Activated naive CD4-positive, alpha-beta T cell treated with Interleukin-2 at 50 U/mL for 16 hours (primary cell): ENCODE results near the gene ZSWIM3.
"Not testable (repeated sequence)": the region's sequence is repeated elsewhere in the genome, so short reads cannot be mapped to it uniquely, and the experiment has no call there.

Experiments
- DNase-seq: peaks from one replicate; pipeline ENCODE4 v3.0.0-alpha.2; 2020

The ZSWIM3 gene

DNA sequence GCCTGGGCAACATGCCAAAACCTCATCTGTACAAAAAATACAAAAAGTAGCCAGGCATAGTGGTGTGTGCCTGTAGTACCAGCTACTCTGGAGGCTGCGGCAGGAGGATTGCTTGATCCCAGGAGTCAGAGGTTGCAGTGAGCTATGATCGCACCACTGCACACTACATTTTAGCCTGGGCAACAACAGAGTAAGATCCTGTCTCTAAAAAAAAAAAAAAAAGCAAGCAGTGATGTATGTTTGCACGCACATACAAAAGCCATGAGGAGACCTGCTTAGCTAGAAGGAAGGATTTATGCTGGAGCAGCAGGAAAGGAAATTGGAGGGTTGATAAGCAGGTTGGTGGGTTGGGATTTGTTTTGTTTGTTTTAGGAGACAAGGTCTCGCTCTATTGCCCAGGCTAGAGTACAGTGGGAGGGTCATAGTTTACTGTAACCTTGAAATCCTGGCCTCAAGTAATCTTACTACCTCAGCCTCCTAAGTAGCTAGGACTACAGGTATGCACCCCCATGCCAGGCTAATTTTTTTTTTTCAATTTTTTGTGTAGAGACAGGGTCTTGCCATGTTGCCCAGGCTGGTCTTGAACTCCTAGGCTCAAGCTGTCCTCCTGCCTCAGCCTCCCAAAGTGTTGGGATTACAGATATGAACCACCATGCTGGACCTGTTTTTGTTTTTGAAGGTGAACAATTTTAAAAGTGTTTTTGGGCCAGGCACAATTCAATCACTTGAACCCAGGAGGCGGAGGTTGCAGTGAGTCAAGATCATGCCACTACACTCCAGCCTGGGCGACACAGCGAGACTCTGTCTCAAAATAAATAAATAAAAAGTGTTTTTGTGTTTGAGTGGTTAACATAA is 4.0 kb downstream of the ZSWIM3 start:
- no peak for DNase-seq

DNA sequence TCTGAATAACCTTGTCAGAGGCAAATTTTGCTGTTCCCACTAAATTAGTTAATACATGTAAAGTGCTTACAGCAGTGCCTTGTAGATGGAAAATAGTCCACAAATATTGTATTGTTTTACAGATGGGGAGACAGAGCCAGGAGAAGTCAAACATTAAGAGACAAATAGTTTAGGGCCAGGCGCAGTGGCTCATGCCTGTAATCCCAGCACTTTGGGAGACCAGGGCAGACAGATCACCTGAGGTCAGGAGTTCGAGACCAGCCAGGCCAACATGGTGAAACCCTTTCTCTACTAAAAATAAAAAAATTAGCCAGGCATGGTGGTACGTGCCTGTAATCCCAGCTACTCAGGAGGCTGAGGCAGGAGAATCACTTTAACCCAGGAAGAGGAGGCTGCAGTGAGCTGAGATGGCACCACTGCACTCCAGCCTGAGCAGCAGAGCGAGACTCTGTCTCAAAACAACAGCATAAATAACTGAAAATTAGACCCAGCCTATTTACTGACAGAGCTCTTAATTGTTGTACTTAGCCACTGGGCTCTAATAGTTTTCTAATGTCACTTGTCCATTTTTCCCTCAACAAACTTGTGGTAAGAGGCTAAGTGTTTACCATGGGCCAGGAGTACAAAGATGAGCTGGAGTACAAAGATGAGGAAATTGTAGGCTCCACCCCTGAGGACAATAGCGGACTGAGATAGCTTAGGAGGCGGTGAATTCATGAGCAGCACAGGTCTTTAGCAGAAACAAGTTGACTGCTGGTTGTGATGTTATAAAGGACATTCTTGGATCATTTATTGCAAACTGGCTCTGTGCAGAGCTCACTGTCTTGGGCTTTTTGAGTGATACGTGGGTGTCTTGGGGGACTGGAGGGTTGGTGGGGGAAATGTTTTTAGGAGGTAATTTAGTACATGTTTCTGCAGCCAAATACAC is 6.4 kb downstream of the ZSWIM3 start:
- DNase-seq, result no peak

DNA sequence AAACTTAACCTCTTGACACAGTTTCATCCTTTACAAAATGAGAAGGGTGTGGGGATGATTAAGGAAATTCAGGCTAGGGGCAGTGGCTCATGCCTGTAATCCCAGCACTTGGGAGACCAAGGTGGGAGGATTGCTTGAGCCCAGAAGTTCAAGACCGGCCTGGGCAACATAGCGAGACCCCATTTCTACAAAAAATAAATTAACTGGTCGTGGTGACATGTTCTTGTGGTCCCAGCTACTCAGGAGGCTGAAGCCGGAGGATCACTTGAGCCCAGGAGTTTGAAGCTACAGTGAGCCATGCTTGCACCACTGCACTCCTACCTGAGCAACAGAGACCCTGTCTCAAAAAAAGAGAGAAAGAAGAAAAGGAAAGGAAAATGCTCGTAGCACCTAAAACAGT is 9.0 kb downstream of the ZSWIM3 start:
- DNase-seq, result no peak

DNA sequence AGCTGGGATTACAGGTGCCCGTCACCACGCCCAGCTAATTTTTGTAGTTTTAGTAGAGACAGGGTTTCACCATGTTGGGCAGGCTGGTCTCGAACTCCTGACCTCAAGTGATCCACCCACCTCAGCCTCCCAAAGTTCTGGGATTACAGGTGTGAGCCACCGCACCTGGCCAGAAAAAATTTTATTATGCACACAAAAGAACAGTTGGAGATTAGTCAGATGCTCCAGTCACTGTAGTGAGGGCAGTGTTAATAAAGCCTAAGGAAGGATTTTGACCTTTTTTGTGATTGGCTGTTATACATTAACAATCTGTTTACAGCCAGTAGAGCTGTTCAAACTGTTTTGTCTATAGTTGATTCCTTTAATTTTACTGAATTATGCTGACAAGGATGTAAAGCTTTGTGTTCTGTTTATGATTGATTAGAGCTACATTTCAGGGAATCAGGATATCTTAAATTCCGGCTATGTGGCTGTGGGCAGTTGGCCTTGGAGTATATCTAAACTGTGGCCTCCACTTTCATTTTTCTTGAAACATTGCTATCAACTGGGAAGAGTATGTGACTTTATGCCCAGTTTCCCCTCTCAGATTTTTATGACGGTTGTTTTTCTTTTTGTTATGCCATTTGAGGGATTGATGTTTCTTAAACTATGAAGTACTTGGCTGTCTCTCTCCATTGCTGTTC is 9.9 kb downstream of the ZSWIM3 start:
- DNase-seq, result no peak

DNA sequence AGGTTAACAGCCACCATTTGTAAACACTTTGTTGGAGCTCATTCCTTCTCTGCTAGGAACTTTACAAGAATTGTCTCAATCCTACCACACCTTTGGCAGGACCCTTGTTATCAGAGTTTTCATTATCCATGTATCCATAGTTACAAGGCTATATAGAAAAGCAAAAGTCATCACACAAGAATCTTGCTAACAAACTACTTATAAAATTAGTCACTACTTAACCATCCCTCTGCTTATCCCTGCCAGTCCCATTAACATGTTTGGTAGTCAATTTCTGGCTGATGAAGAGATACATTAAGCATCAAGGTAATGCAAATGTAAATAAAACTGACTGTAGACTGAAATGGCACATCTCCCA is 10.4 kb downstream of the ZSWIM3 start:
- DNase-seq, result no peak

DNA sequence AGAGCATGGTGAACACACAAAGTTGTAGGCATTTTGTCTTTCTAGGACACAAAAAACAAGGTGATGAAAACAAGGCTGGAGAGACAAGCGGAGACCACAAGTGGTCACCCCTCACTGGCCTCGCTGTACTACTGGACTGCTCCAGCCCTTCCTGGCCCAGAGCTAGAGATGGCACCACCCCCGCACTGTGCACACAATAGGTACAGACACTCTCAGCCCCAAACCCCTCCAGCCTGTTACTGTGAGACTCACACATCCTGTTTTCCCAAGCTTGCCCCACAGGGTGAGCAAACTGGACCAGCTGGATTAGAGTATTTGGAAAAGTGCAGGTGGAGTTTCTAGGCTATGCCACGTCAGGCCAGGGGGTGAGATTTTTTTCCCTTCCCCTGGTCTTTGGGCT is 15.2 kb downstream of the ZSWIM3 start:
- DNase-seq, result no peak

DNA sequence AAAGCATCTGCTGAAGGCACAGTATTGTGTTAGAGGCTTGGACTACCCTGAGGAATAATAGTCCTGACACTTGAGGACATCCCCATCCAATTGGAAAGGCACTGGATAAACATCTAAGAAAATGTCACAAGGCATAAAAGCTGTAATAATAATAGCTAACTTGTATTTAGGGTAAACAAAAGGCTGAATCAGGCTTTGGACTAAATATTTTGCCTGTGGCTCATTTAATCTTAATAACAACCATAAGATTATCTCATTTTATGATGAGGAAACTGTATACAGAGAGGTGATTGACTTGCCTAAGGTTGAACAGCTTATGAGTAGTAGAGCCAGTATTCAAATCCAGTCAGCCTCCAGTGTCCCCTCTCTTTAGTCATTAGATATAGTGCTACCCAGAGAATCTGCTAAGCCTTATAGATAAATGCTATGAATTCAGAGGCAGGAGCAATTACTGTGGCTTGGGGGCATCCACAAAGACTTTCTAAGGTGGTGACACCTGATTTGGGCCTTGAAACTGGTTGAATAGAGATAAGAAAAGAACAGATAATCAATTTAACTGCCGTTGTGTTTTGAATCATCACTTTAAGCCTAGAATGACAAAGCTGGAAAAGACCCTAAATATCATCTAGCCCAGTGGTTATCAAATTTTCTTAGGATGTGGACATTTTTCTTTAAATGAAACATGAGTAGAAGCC is 16.1 kb downstream of the ZSWIM3 start:
- DNase-seq, result no peak

DNA sequence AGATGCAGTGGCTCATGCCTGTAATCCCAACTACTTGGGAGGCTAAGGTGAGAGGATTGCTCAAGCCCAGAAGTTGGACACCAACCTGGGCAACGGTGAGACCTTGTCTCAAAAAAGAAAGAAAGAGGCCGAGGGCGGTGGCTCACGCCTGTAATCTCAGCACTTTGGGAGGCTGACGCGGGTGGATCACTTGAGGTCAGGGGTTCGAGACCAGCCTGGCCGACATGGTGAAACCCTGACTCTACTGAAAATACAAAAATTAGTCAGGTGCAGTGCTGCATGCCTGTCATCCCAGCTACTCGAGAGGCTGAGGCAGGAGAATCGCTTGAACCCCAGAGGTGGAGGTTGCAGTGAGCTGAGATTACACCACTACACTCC is 16.7 kb downstream of the ZSWIM3 start:
- DNase-seq, result not testable (repeated sequence)

DNA sequence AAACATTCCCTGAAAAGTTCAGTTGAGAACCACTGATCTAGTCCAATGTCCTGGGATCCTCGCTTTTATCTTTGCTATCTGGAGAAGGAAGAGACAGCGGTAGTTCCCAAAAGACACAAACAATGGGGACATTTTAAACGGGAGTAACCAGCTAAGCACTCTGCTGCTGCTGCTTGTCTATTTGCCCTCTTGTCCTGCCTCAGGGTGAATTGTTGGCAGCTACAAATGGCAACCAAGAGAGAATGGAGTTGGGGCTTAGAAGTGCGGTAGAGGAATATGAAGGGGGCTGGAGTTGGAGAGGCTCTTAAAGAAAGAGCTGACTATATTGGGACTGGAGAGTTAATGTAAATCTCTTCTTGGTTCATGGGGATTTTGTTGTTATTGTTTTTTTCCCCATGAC is 17.2 kb downstream of the ZSWIM3 start:
- no peak for DNase-seq

DNA sequence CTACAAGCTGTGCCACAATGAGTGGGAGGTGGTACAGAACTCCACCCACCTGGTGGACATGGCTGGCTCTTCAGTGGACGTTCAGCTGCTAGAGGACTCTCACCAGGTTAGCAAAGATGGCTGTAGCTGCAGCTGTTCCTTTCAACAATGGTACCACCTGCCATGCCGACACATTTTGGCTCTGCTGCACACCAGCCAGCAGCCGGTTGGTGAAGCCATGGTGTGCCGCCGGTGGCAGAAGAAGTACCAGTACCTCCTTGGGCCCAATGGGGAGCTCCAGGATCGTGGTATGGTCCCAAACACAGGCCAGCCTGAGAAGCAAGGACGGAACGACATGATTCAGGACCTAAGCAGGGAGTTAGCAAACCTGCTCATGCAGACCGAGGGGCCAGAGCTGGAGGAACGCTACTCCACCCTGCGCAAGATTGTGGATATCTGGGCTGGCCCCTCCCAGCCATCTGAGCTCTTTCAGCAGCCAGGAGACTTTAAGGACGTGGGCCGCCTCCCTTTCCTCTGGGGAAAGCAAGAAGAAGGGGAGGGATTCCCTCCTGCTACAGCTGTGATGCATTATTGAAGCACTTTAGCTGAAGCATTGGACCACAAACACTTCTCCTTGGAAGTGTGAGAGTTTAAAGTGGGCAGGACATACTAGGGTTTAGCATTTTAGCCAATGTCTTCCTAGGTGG is 20.8 kb downstream of the ZSWIM3 start:
- DNase-seq, result no peak

DNA sequence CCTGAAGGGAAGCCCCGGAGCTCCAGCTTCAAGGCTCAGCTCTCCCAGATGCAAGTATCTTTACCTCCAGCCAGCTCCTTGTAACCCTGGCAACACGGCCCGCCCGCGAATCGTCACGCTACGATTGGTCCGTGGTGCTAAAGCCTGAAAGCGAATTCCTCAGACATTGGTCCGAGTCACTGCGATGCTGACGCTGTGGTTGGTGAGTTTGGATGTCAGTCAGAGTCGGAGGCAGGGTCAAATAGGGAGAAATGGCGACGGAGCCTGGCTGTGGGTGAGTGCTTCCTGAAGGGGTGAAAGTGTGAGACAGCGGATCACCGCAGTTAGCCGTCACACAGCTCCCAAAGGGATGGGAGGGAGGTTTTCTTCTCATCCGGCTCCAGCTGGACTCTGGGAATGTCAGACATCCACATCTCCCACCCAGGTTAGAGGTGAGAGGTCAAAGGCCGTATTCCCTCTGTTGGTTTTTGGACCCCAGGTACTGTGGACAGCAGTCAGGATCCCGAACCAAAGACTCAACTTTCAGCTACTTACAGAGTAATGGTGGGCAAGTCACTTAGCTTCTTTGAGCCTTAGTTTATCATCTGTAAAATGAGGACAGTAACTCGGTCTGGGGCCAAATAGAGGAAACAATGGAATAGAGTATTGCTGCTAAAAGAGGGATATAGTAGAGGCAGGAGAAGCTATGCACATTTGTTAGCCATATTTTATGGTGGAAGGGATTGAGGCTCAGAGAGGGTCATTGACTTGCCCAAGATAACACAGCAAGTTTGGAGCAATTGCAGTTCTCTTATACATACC is 23.8 kb downstream of the ZSWIM3 start, which contains the start of gene ZSWIM1:
TSS of gene ZSWIM1 (plus strand) at position 240 of the 801 bp plus-strand sequence. CDS start 1,366 bp downstream, outside the sequence.
- DNase-seq, result peak; percentile 99

DNA sequence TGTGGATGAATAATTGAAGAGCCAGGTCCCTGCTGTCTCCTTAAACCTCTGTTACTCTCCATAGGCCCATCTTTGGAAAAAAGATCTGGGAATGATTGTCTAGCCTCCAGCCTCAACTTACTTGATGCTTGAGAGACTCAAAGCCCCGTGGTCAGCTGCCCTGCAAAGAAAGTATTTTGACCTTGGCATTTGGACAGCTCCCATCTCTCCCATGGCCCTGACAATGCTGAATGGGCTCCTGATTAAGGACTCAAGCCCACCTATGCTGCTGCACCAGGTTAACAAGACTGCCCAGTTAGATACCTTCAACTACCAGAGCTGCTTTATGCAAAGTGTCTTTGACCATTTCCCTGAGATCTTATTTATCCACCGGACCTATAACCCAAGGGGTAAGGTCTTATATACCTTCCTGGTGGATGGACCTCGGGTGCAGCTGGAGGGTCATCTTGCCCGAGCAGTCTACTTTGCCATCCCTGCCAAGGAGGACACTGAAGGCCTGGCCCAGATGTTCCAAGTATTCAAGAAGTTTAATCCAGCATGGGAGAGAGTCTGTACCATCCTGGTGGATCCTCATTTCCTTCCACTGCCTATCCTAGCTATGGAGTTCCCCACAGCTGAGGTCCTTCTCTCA is 25.2 kb downstream of the ZSWIM3 start:
- no peak for DNase-seq

DNA sequence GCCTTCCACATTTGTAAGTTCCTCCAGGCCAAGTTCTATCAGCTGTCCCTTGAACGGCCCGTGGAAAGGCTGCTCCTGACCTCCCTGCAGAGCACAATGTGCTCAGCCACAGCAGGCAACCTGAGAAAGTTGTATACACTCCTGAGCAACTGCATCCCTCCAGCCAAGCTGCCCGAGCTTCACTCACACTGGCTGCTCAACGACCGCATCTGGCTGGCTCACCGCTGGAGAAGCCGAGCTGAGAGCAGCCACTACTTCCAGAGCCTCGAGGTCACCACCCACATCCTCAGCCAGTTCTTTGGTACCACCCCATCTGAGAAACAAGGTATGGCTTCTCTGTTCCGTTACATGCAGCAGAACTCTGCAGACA is 25.7 kb downstream of the ZSWIM3 start:
- DNase-seq, result no peak

DNA sequence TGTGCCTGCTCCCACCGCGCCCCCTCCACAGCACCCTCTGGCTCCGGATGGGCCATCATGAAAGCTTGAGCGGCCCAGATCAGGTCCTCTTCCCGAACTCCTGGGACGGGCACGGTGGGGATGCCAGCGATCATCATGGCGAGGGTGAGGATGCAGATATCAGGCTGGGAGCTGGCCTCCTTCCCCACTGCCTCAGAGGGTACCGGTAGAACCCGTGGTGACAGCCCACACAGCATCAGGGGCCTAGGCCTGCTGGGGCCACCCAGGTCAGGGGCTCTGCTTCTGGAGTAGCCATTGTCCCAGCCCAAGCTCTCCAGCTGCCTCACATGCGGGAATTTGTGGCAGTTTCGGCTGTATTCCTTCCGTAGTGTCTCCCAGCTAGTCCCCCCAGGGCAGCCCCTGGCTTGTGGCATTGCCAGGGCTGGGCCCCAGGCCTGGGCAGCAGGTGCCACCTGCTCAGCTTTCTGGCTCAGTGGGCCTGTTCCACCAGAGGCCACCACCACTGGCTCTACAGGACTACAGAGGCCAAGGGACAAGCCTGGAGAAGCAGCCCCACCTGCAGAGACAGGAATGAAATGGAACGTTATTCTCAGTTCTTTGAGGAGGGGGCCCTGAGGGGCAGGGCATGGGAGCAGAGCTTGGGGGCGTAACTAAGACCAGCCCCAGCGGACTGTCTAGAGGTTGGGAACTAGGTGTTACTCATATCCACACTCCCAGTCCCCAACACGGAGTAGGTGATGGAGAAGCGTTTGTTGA is 29.4 kb downstream of the ZSWIM3 start:
- DNase-seq, result no peak

DNA sequence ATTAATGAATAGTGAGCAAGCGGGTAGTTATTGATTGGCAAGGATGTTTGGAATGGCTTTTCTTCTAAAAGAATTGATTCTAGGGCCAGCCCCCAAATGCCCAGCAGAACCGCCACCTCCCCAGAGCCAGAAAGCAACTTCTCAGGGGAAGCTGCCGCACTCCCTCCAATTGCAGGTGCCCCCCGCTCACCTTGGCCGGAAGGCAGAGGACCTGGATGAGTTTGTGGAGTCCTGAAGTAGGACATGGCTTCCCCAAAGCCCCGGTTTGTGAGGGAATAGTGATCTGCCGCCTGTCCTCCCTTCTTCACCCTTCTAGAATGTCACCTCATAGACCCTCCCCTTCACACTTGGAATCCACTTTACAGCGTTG is 29.9 kb downstream of the ZSWIM3 start, which contains the start of gene SPATA25:
TSS of gene SPATA25 (minus strand) at position 277 of the 370 bp plus-strand sequence. CDS start at position 245, 32 bp downstream.
- DNase-seq, result no peak

DNA sequence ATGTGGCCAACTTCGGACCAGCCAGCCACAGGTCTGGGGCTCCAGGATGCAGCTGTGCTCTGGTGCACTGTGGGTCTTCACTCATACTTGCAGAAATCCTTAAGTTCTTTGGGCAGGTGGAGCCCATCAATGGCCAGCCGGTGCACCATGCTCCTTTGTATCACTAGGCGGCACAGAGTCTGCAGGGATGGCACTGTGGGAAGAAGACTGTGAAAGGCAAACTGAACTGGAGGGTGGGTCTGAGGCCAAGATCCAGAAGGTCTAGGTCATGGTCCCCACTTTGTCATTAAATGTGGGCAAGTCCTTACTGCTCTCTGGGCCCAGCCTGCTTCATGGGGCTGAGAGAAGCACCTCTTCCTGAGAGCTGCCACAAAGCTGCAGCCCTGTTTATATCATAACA is 31.3 kb downstream of the ZSWIM3 start:
- DNase-seq, result no peak

DNA sequence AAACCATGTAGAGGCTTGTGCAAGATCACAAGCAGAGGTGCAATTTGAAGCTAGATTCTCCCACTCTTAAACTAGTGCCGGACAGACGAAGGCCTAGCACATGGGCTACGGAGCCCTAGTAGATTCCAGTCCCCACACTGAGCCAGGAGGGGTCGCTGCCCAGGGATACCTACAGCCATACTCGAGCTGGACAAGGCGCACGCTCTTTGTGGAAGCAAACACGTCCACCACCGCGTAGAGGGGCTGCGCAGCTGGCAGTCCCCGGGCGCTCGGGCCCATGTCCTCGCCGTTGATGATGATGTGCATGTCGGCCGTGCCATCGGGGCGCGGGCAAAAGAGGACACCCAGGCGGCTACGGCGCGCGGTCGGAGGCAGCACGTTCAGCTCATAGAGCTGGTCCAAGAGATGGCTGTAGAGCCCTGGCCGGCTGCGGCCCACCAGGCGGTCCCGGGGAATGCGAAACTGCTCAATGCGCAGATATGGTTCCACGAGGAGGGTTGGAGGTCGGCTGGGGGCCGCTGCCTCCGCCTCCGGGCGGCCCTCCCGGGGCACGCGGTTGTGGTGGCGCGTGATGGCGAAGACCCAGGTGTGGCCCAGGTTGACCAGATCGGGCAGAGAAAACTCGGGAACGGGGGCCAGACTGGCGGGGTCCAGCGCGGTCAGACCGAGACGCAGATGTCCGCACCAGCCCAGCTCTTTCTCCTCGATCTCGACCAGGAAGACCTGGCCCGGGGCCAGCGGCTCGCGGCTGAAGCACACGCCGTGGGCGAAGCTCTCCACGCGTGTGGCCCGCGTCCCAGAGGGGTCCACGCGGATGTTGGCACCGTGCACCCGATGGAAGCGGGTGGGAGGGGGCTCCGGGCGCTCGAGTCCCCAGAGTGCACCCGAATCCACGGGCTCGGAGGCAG is 32.9 kb downstream of the ZSWIM3 start:
- DNase-seq, result peak; percentile 47
